SU-DHL-6 (cell line): ENCODE measurements around the gene ZHX3.

ENCODE experiments used
- EZH2phosphoT487 ChIP-seq: fragments of 200-600 bp; sonication (generic), shearing (Covaris generic); conservative IDR thresholded peaks from 2 replicates; pipeline ENCODE4 v1.6.1; 2018; ENCODE audit warnings: mild to moderate bottlenecking, antibody characterized with exemption, low read length, moderate library complexity, mixed read lengths
- TF ChIP-seq, protein P1 (sequence below): fragments of 200-600 bp; sonication (generic); IDR thresholded peaks from one replicate; pipeline ENCODE4 v1.5.1; 2017; ENCODE audit warnings: antibody characterized with exemption, mild to moderate bottlenecking, low read length, moderate library complexity; ENCODE audit not compliant: insufficient read depth, poor library complexity, severe bottlenecking

DNA sequence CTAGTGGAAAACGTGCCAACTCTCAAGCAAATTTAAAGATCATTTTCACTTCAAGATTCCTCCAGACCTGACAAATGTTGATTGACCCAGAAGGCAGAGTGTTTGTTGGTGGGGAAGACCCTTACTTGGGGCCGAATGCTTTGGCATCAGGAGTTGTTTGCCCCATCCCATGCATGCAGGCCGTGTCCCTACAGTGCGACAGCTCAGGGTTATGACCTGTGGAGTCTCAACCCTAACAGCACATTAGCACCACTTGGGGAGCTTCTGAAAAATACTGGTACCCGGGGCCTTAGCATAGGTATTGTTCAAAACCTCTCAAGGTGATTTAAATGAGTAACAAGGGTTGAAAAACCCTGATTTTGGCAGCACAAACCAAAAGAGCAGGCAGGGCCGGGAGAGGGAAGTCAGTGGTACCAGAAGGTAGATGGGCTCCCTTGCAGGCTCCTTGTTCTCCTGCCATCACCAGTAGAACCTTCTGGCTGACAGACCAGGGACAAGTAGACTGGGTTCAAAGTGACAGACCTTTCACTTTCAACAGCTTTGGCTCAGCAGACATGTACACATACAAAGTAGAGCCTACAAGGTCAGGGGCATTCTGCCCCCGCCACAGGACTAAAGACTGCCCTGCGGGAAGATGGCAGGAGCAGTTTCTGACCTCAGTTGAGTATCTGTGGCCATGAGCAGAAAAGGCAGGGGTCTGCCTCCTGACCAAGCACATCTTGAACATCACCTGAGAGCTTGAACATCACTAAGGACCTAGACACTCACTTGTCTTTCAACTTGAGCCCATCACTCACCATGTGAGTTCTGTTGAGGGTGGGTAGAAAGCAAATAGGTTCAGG lies 140.6 kb downstream of the ZHX3 start:
- TF ChIP-seq, protein P1, sequence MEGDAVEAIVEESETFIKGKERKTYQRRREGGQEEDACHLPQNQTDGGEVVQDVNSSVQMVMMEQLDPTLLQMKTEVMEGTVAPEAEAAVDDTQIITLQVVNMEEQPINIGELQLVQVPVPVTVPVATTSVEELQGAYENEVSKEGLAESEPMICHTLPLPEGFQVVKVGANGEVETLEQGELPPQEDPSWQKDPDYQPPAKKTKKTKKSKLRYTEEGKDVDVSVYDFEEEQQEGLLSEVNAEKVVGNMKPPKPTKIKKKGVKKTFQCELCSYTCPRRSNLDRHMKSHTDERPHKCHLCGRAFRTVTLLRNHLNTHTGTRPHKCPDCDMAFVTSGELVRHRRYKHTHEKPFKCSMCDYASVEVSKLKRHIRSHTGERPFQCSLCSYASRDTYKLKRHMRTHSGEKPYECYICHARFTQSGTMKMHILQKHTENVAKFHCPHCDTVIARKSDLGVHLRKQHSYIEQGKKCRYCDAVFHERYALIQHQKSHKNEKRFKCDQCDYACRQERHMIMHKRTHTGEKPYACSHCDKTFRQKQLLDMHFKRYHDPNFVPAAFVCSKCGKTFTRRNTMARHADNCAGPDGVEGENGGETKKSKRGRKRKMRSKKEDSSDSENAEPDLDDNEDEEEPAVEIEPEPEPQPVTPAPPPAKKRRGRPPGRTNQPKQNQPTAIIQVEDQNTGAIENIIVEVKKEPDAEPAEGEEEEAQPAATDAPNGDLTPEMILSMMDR, result no peak
- TF ChIP-seq EZH2phosphoT487, result no peak
